ENCODE measurements around the gene RNF150. TPM values are rescaled to one million over a fixed set of nuclear protein-coding genes. Genes with fewer than 3 reads are reported as not detected.

The RNF150 gene
- total and polyA plus RNA-seq, 2 of the 8 experiments (the other 6 are each of a cell fraction or from before 2014, with no cell fraction given) = 3.4 to 4.8 TPM

GRCh38 chr4:141002323-141002805 lies 130.9 kb downstream of the RNF150 start:
- no peak overlapping the region for H3K4me2 ChIP-seq (ENCODE audit: insufficient read depth in 1 of 2, low read depth in 2 of 2, low read length in 2 of 2)
- no peak overlapping the region for H2BK120ac ChIP-seq (replicated peaks; ENCODE audit: low read depth, low read length)
- no peak overlapping the region for H3K14ac ChIP-seq (ENCODE audit: insufficient read length)
- no peak overlapping the region for H2BK15ac ChIP-seq (ENCODE audit: low read length)
- no peak overlapping the region for H4K8ac ChIP-seq (ENCODE audit: extremely low read depth, insufficient read depth, low read length)
- WGBS, 2 experiments (ENCODE audit: extremely low coverage in 1 of 2, insufficient coverage in 1 of 2, insufficient read length in 1 of 2, insufficient replicate concordance in 2 of 2, low coverage in 1 of 2, low lambda C conversion rate in 2 of 2, missing lambda C conversion rate in 1 of 2) = 88% methylated on average over 4 of the region's 4 CpGs; no CpG with 5 or more reads in 1 of the 2 experiments
- no peak overlapping the region for H4K91ac ChIP-seq (replicated peaks; ENCODE audit: insufficient read length, low read length)
- no peak overlapping the region for H3K4ac ChIP-seq (replicated peaks; ENCODE audit: insufficient read length, low read depth, low read length)
- H3K56ac ChIP-seq (replicated peaks; ENCODE audit: insufficient read length, low read depth, low read length) = no peak overlapping the region
- no peaks in the 10 kb centered on the region for H3K36me3 ChIP-seq (ENCODE audit: control insufficient read depth in 2 of 4, insufficient read depth in 4 of 4, low read length in 3 of 4)
- H2BK12ac ChIP-seq (ENCODE audit: low read depth, low read length) = no peak overlapping the region
- H4K20me1 ChIP-seq (replicated peaks in 1 of 2; ENCODE audit: control insufficient read depth in 1 of 2, insufficient read depth in 2 of 2, low read length in 2 of 2) = no peaks in the 10 kb centered on the region
- FAIRE-seq (no peak), DNase-seq (ENCODE audit: low read depth in 1 of 2, low spot score in 2 of 2) (no peak)
- H2BK5ac ChIP-seq (ENCODE audit: low read depth, low read length) = no peak overlapping the region
- ChIA-PET POLR2A (ENCODE audit: partially characterized antibody) (no interaction called here), CTCF (ENCODE audit: partially characterized antibody) (interaction anchor here (1.3 to 1.4 kb wide), 2 partner anchors 9 to 131 kb away, joined by 3 to 6 read pairs; partner anchors contain the start of gene RNF150)
- no peaks in the 10 kb centered on the region for H3K79me2 ChIP-seq (ENCODE audit: control insufficient read depth in 1 of 2, insufficient read depth in 2 of 2, low read length in 2 of 2)
- no peak overlapping the region for H2AFZ ChIP-seq (ENCODE audit: low read length)
- no peak overlapping the region for H4K5ac ChIP-seq (ENCODE audit: insufficient read length, low read depth, low read length)
- no peak overlapping the region for H3K4me3 ChIP-seq (ENCODE audit: extremely low read depth in 1 of 4, insufficient read depth in 2 of 4, low read depth in 3 of 4, low read length in 4 of 4)
- H2BK20ac ChIP-seq (ENCODE audit: low read length) = no peak overlapping the region
- no peak overlapping the region for H3K9ac ChIP-seq (replicated peaks in 1 of 4; ENCODE audit: extremely low read depth in 1 of 4, low read depth in 3 of 4, low read length in 3 of 4)
- no peaks in the 10 kb centered on the region for H3K79me1 ChIP-seq (ENCODE audit: low read depth, low read length)
- no peaks in the 10 kb centered on the region for H3K4me1 ChIP-seq (replicated peaks in 1 of 4; ENCODE audit: control insufficient read depth in 3 of 4, insufficient read depth in 4 of 4, low read length in 3 of 4)
- H3K23me2 ChIP-seq (ENCODE audit: low read depth, low read length) = no peaks in the 10 kb centered on the region; the same call in 1 of the 2 replicates
- no peaks in the 10 kb centered on the region for H3K9me3 ChIP-seq (ENCODE audit: insufficient read depth in 2 of 2, low read depth in 1 of 2, low read length in 1 of 2)
- no peaks in the 10 kb centered on the region for H3K27me3 ChIP-seq (replicated peaks in 1 of 4; ENCODE audit: control insufficient read depth in 3 of 4, extremely low read depth in 1 of 4, insufficient read depth in 3 of 4, low read length in 3 of 4)
- H3K18ac ChIP-seq (ENCODE audit: extremely low read depth, low read length) = no peak overlapping the region
- H2AK5ac ChIP-seq (ENCODE audit: low read depth, low read length) = no peak overlapping the region
- H3K23ac ChIP-seq (ENCODE audit: insufficient read length) = no peak overlapping the region
- H3K27ac ChIP-seq (ENCODE audit: low read depth, low read length) = no peak overlapping the region
- no peak for TF ChIP-seq POLR2AphosphoS5 (IDR thresholded peaks at IDR 0.05; ENCODE audit: low read depth, low read length)
- no peak for TF ChIP-seq BRCA1 (IDR thresholded peaks at IDR 0.05; ENCODE audit: low read depth, low read length)

Measured in H1 (cell line).